CD4-positive, alpha-beta memory T cell (primary cell): ENCODE data around the gene FNDC3B. TPM values are rescaled to one million over a fixed set of nuclear protein-coding genes. Genes with fewer than 3 reads are reported as not detected.

Source experiments
- CTCF ChIA-PET: fragments of 350-600 bp; sonication (Branson Sonifier 250); formaldehyde crosslinking; loops from one replicate; lab custom pipeline; 2021; ENCODE audit warnings: inconsistent platforms; ENCODE audit not compliant: partially characterized antibody; lab: Charles Lee
- POLR2A ChIA-PET: fragments of 350-600 bp; sonication (Branson Sonifier 250); formaldehyde crosslinking; loops from one replicate; lab custom pipeline; 2021; ENCODE audit not compliant: partially characterized antibody; lab: Charles Lee
- DNase-seq, 5 donors: peaks; one replicate each; pipeline versions ENCODE4 v3.0.0 to v3.0.0-alpha.2; 2020 to 2022; ENCODE audit warnings: mixed read lengths in 1 of 5
- H3K27ac ChIP-seq: one replicate; pipeline ENCODE4 v1.7.0; 2013; ENCODE audit warnings: low read depth, low read length
- H3K27me3 ChIP-seq: 2 replicates; pipeline ENCODE4 v1.7.0; 2013; ENCODE audit warnings: mild to moderate bottlenecking, low read length, moderate library complexity; ENCODE audit not compliant: insufficient read depth
- H3K36me3 ChIP-seq: 2 replicates; pipeline ENCODE4 v1.7.0; 2013; ENCODE audit warnings: mild to moderate bottlenecking, low read length, moderate library complexity; ENCODE audit not compliant: insufficient read depth
- H3K4me1 ChIP-seq: 2 replicates; pipeline ENCODE4 v1.7.0; 2013; ENCODE audit warnings: mild to moderate bottlenecking, low read length, moderate library complexity; ENCODE audit not compliant: insufficient read depth
- H3K4me3 ChIP-seq, 2 donors: one replicate each; pipeline ENCODE4 v1.7.0; 2013; ENCODE audit warnings: low read length in 2 of 2, mild to moderate bottlenecking in 1 of 2
- H3K9me3 ChIP-seq, 2 donors: one replicate each; pipeline ENCODE4 v1.7.0; 2013; ENCODE audit warnings: low read length in 2 of 2, control low read depth in 1 of 2; ENCODE audit not compliant: control insufficient read depth in 1 of 2
- H3K27ac Mint-ChIP-seq, 7 donors: one replicate each; pipeline ENCODE4 v1.8.0; 2020 to 2021; ENCODE audit warnings: mixed read lengths in 7 of 7, mild to moderate bottlenecking in 6 of 7, inconsistent platforms in 3 of 7, moderate library complexity in 3 of 7
- H3K27me3 Mint-ChIP-seq, 2 donors: one replicate each; pipeline ENCODE4 v1.8.0; 2020 to 2021; ENCODE audit warnings: mixed read lengths in 2 of 2
- H3K36me3 Mint-ChIP-seq, 2 donors: one replicate each; pipeline ENCODE4 v1.8.0; 2020 to 2021; ENCODE audit warnings: mixed read lengths in 2 of 2, inconsistent platforms in 1 of 2, mild to moderate bottlenecking in 1 of 2
- H3K4me1 Mint-ChIP-seq, 4 donors: one replicate each; pipeline ENCODE4 v1.8.0; 2020 to 2021; ENCODE audit warnings: mixed read lengths in 4 of 4, mild to moderate bottlenecking in 1 of 4
- H3K4me3 Mint-ChIP-seq, 8 donors: one replicate each; pipeline ENCODE4 v1.8.0; 2020 to 2021; ENCODE audit warnings: mixed read lengths in 8 of 8, mild to moderate bottlenecking in 7 of 8, moderate library complexity in 6 of 8, inconsistent platforms in 3 of 8
- H3K9me3 Mint-ChIP-seq, 8 donors: one replicate each; pipeline ENCODE4 v1.8.0; 2020 to 2021; ENCODE audit warnings: mixed read lengths in 8 of 8, mild to moderate bottlenecking in 5 of 8, inconsistent platforms in 3 of 8, moderate library complexity in 1 of 8
- intact Hi-C: fragments of 100-400 bp; cut with micrococcal nuclease; formaldehyde crosslinking; loops from one replicate; pipeline ENCODE4 v1.15.1; 2023
- polyA plus RNA-seq, 2 donors: library from polyadenylated mRNA; unstranded; fragments of 300-500 nt; fragmentation: Illumina TruSeq; gene quantifications; one replicate each; pipeline ENCODE4 v1.2.3, GENCODE V29; 2021
- total RNA-seq, 2 experiments: library from RNA; stranded (reverse); gene quantifications; one replicate each; pipeline ENCODE4 v1.2.3, GENCODE V29; 2021

The FNDC3B gene
- total and polyA plus RNA-seq, 4 experiments from 2014 or later, result 10.9 to 18.2 (median 14.8) TPM

GRCh38 chr3:172226831-172227230 is 187.5 kb downstream of the FNDC3B start:
- Mint-ChIP-seq H3K4me3 (no peak overlapping the region), H3K9me3 (no peaks in the 10 kb centered on the region), H3K27ac (no peak overlapping the region), H3K36me3 (peaks cover 20 to 48% of the 10 kb centered on the region in 2 donors), H3K27me3 (no peaks in the 10 kb centered on the region), H3K4me1 (peaks cover 0 to 5% (median 4%) of the 10 kb centered on the region in 4 donors)
- no peaks in the 10 kb centered on the region for H3K9me3 ChIP-seq
- intact Hi-C loops, result no loop called here
- H3K4me3 ChIP-seq, result no peak overlapping the region
- POLR2A ChIA-PET, result no interaction called here
- no peaks in the 10 kb centered on the region for H3K4me1 ChIP-seq
- no peak overlapping the region for H3K27ac ChIP-seq
- no peak for DNase-seq
- CTCF ChIA-PET, result interaction anchor here (1.6 kb wide), 1 partner anchor 191 kb away, joined by 4 read pairs; no protein-coding TSS in a partner anchor
- H3K36me3 ChIP-seq, result no peaks in the 10 kb centered on the region
- no peaks in the 10 kb centered on the region for H3K27me3 ChIP-seq

GRCh38 chr3:172227340-172228035 is 188.1 kb downstream of the FNDC3B start:
- no peaks in the 10 kb centered on the region for H3K36me3 ChIP-seq
- no peaks in the 10 kb centered on the region for H3K27me3 ChIP-seq
- Mint-ChIP-seq H3K27me3 (no peaks in the 10 kb centered on the region), H3K27ac (no peak overlapping the region), H3K9me3 (no peaks in the 10 kb centered on the region), H3K4me3 (no peak overlapping the region), H3K4me1 (peaks cover 0 to 5% (median 4%) of the 10 kb centered on the region in 4 donors), H3K36me3 (peaks cover 20 to 50% of the 10 kb centered on the region in 2 donors)
- H3K9me3 ChIP-seq, result no peaks in the 10 kb centered on the region
- CTCF ChIA-PET, result interaction anchor here (1.6 kb wide), 1 partner anchor 192 kb away, joined by 4 read pairs; no protein-coding TSS in a partner anchor
- intact Hi-C loops, result no loop called here
- H3K27ac ChIP-seq, result no peak overlapping the region
- no peaks in the 10 kb centered on the region for H3K4me1 ChIP-seq
- H3K4me3 ChIP-seq, result no peak overlapping the region
- DNase-seq, result no peak
- POLR2A ChIA-PET, result no interaction called here

- POLR2A ChIA-PET, result no interaction called here
- H3K36me3 ChIP-seq, result no peaks in the 10 kb centered on the region
- no peaks in the 10 kb centered on the region for H3K27me3 Mint-ChIP-seq
- H3K27me3 ChIP-seq, result no peaks in the 10 kb centered on the region
- intact Hi-C loops, result no loop called here
- CTCF ChIA-PET, result interaction anchor here (1.6 kb wide), 1 partner anchor 192 kb away, joined by 4 read pairs; no protein-coding TSS in a partner anchor
- no peak overlapping the region for H3K4me3 Mint-ChIP-seq
- no peaks in the 10 kb centered on the region for H3K9me3 Mint-ChIP-seq
- H3K4me3 ChIP-seq, result no peak overlapping the region
- DNase-seq, result no peak
- peaks cover 20 to 52% of the 10 kb centered on the region in 2 donors for H3K36me3 Mint-ChIP-seq
- H3K27ac ChIP-seq, result no peak overlapping the region
- H3K27ac Mint-ChIP-seq, result no peak overlapping the region
- H3K4me1 ChIP-seq, result no peaks in the 10 kb centered on the region
- H3K4me1 Mint-ChIP-seq, result peaks cover 0 to 4% (median 2%) of the 10 kb centered on the region in 4 donors
- H3K9me3 ChIP-seq, result no peaks in the 10 kb centered on the region
Measured at GRCh38 chr3:172228036-172228415, 188.6 kb downstream of the FNDC3B start.

- Histone ChIP-seq H3K9me3 (no peaks in the 10 kb centered on the region), H3K36me3 (no peaks in the 10 kb centered on the region), H3K27ac (no peak overlapping the region), H3K27me3 (no peaks in the 10 kb centered on the region), H3K4me1 (no peaks in the 10 kb centered on the region), H3K4me3 (no peak overlapping the region)
- H3K9me3 Mint-ChIP-seq, result no peaks in the 10 kb centered on the region
- intact Hi-C loops, result no loop called here
- H3K27me3 Mint-ChIP-seq, result no peaks in the 10 kb centered on the region
- peak overlapping the region in 1 of 7 donors; percentile 0 for H3K27ac Mint-ChIP-seq
- no peak for DNase-seq
- peaks cover 0 to 4% (median 2%) of the 10 kb centered on the region in 4 donors for H3K4me1 Mint-ChIP-seq
- no peak overlapping the region for H3K4me3 Mint-ChIP-seq
- H3K36me3 Mint-ChIP-seq, result peaks cover 20 to 51% of the 10 kb centered on the region in 2 donors
- ChIA-PET POLR2A (no interaction called here), CTCF (no interaction called here)
Measured at GRCh38 chr3:172229462-172229861, 190.1 kb downstream of the FNDC3B start.

GRCh38 chr3:172231318-172231901 is 192.0 kb downstream of the FNDC3B start:
- H3K9me3 Mint-ChIP-seq, result no peaks in the 10 kb centered on the region
- POLR2A ChIA-PET, result no interaction called here
- intact Hi-C loops, result no loop called here
- no peak for DNase-seq
- H3K4me1 Mint-ChIP-seq, result peaks cover 0 to 4% (median 1%) of the 10 kb centered on the region in 4 donors
- no peaks in the 10 kb centered on the region for H3K27me3 Mint-ChIP-seq
- CTCF ChIA-PET, result no interaction called here
- no peaks in the 10 kb centered on the region for H3K27me3 ChIP-seq
- no peak overlapping the region for H3K27ac ChIP-seq
- H3K36me3 Mint-ChIP-seq, result peaks cover 20 to 43% of the 10 kb centered on the region in 2 donors
- no peaks in the 10 kb centered on the region for H3K4me1 ChIP-seq
- H3K9me3 ChIP-seq, result no peaks in the 10 kb centered on the region
- H3K27ac Mint-ChIP-seq, result peak overlapping the region in 1 of 7 donors; percentile 45
- no peak overlapping the region for H3K4me3 Mint-ChIP-seq
- no peaks in the 10 kb centered on the region for H3K36me3 ChIP-seq
- H3K4me3 ChIP-seq, result no peak overlapping the region

GRCh38 chr3:172232579-172233212 is 193.3 kb downstream of the FNDC3B start:
- Histone ChIP-seq H3K4me1 (no peaks in the 10 kb centered on the region), H3K27me3 (no peaks in the 10 kb centered on the region), H3K9me3 (no peaks in the 10 kb centered on the region), H3K27ac (no peak overlapping the region), H3K4me3 (no peak overlapping the region), H3K36me3 (no peaks in the 10 kb centered on the region)
- H3K9me3 Mint-ChIP-seq, result no peaks in the 10 kb centered on the region
- H3K36me3 Mint-ChIP-seq, result peaks cover 15 to 33% of the 10 kb centered on the region in 2 donors
- POLR2A ChIA-PET, result no interaction called here
- H3K4me1 Mint-ChIP-seq, result peaks cover 0 to 4% (median 3%) of the 10 kb centered on the region in 4 donors
- no peak overlapping the region for H3K4me3 Mint-ChIP-seq
- H3K27me3 Mint-ChIP-seq, result no peaks in the 10 kb centered on the region
- intact Hi-C loops, result no loop called here
- DNase-seq, result no peak
- CTCF ChIA-PET, result no interaction called here
- no peak overlapping the region for H3K27ac Mint-ChIP-seq
